ENCODE results near the gene SNAPC5. TPM values are rescaled to one million over a fixed set of nuclear protein-coding genes. Genes with fewer than 3 reads are reported as not detected.
"Not testable (repeated sequence)": the region's sequence is repeated elsewhere in the genome, so short reads cannot be mapped to it uniquely, and the experiment has no call there.

Gene SNAPC5
- polyA plus RNA-seq, 1 experiment: 31.3 TPM

- CTCF ChIA-PET: interaction anchor here (0.6 to 0.7 kb wide), 2 partner anchors 10 to 52 kb away, joined by 3 to 4 read pairs; no protein-coding TSS in a partner anchor
- Histone ChIP-seq H3K4me3 (ENCODE audit: low read depth, low read length) (no peak overlapping the region), H3K27ac (ENCODE audit: low read depth, low read length) (no peak overlapping the region), H3K9me3 (ENCODE audit: control insufficient read depth, insufficient read depth, low read length) (no peaks in the 10 kb centered on the region), H3K27me3 (ENCODE audit: control insufficient read depth, insufficient read depth, low read length) (no peaks in the 10 kb centered on the region)
- POLR2A ChIA-PET: no interaction called here
- no peak for DNase-seq (ENCODE audit: low read depth, low spot score)
- TF ChIP-seq CTCF (IDR thresholded peaks at IDR 0.05; ENCODE audit: low read depth, low read length): no peak
These were observed 34.9 kb downstream of the SNAPC5 start for GRCh38 chr15:66462627-66463026.

GRCh38 chr15:66461917-66462316 is 35.6 kb downstream of the SNAPC5 start:
- TF ChIP-seq CTCF (IDR thresholded peaks at IDR 0.05; ENCODE audit: low read depth, low read length): no peak
- POLR2A ChIA-PET: interaction anchor here (0.6 kb wide), 1 partner anchor 121 kb away, joined by 4 read pairs; no protein-coding TSS in a partner anchor
- DNase-seq (ENCODE audit: low read depth, low spot score): no peak
- H3K27ac ChIP-seq (ENCODE audit: low read depth, low read length): no peak overlapping the region
- no peaks in the 10 kb centered on the region for H3K9me3 ChIP-seq (ENCODE audit: control insufficient read depth, insufficient read depth, low read length)
- CTCF ChIA-PET: interaction anchor here (0.6 kb wide), 1 partner anchor 52 kb away, joined by 4 read pairs; no protein-coding TSS in a partner anchor
- H3K27me3 ChIP-seq (ENCODE audit: control insufficient read depth, insufficient read depth, low read length): no peaks in the 10 kb centered on the region
- H3K4me3 ChIP-seq (ENCODE audit: low read depth, low read length): no peak overlapping the region

GRCh38 chr15:66461294-66461693 is 36.3 kb downstream of the SNAPC5 start:
- ChIA-PET POLR2A (interaction anchor here (0.6 kb wide), 1 partner anchor 121 kb away, joined by 4 read pairs; no protein-coding TSS in a partner anchor), CTCF (interaction anchor here (1.5 kb wide), 1 partner anchor 37 kb away, joined by 6 read pairs; the partner anchor contains the start of gene SNAPC5)
- DNase-seq (ENCODE audit: low read depth, low spot score); H3K27me3 ChIP-seq (ENCODE audit: control insufficient read depth, insufficient read depth, low read length); H3K4me3 ChIP-seq (ENCODE audit: low read depth, low read length); H3K27ac ChIP-seq (ENCODE audit: low read depth, low read length); H3K9me3 ChIP-seq (ENCODE audit: control insufficient read depth, insufficient read depth, low read length): not testable (repeated sequence)

GRCh38 chr15:66459818-66460615 is 37.5 kb downstream of the SNAPC5 start:
- peak overlapping the region; percentile 3 for H3K27ac ChIP-seq (ENCODE audit: low read depth, low read length)
- CTCF ChIA-PET: interaction anchor here (1.5 kb wide), 2 partner anchors 38 to 73 kb away, joined by 5 to 6 read pairs; partner anchors contain the start of genes MAP2K1 and SNAPC5

GRCh38 chr15:66456211-66456610 is 41.4 kb downstream of the SNAPC5 start:
- POLR2A ChIA-PET: no interaction called here
- CTCF ChIA-PET: no interaction called here
- H3K27me3 ChIP-seq (ENCODE audit: control insufficient read depth, insufficient read depth, low read length): no peaks in the 10 kb centered on the region
- TF ChIP-seq CTCF (IDR thresholded peaks at IDR 0.05; ENCODE audit: low read depth, low read length): no peak
- no peak overlapping the region for H3K27ac ChIP-seq (ENCODE audit: low read depth, low read length)
- no peaks in the 10 kb centered on the region for H3K9me3 ChIP-seq (ENCODE audit: control insufficient read depth, insufficient read depth, low read length)
- H3K4me3 ChIP-seq (ENCODE audit: low read depth, low read length): no peak overlapping the region
- DNase-seq (ENCODE audit: low read depth, low spot score): no peak

More at GRCh38 chr15:66459818-66460615, 37.5 kb downstream of the SNAPC5 start:
- DNase-seq (ENCODE audit: low read depth, low spot score): peak; percentile 36
- Histone ChIP-seq H3K9me3 (ENCODE audit: control insufficient read depth, insufficient read depth, low read length) (no peaks in the 10 kb centered on the region), H3K27me3 (ENCODE audit: control insufficient read depth, insufficient read depth, low read length) (no peaks in the 10 kb centered on the region), H3K4me3 (ENCODE audit: low read depth, low read length) (no peak overlapping the region)
- no peak for TF ChIP-seq CTCF (IDR thresholded peaks at IDR 0.05; ENCODE audit: low read depth, low read length)
- POLR2A ChIA-PET: interaction anchor here (1.0 kb wide), 1 partner anchor 39 kb away, joined by 3 read pairs; no protein-coding TSS in a partner anchor

Data from AG04450 (cell line).